GM21367 (cell line): ENCODE results near the gene C3orf22.
"Not testable (repeated sequence)": the region's sequence is repeated elsewhere in the genome, so short reads cannot be mapped to it uniquely, and the experiment has no call there.

ENCODE experiments used
- ATAC-seq: cut with Tn5 transposase; IDR thresholded peaks from one replicate; pipeline ENCODE4 v1.9.1; 2021; ENCODE audit not compliant: unreplicated experiment

Gene C3orf22

DNA sequence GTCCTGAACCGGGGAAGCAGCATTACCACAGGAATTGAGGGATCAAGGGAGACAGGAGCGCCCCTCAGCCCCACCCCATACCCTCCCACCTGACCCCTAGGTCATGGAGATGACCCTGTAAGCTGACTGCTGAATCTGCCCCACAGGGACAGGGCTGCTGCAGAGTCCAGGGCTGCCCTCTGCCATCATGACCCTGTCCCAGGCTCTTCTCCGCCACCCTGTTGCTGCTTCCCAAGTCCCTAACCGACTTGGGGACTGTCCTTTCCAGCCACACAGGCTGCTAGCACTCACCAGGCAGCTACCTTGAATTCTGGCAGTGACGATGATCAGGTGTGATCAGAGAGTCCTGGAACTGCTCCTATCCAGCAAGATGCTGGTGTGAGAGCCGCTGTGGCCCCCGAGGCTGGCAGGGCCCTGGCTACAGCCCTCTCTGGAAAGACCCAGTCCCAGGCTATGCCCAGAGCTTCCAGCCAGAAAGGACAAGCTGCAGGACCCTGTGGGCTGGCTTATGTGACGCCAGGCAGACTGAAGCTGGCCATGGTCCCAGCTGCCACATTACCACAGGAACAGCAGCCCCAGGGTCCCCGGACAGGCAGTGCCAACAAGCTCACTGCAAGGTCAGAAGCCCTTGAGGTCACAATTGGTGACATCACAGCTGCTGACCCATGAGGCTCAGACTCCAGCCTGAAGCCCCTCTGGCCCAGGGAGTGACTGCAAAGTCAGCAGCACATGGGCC is at the start of gene C3orf22:
Gene C3orf22, minus strand, starts transcription at position 597 of the 736 bp plus-strand sequence. CDS start 5,542 bp downstream, outside the sequence.
- ATAC-seq: no peak

- ATAC-seq: no peak
Observed at GRCh38 chr3:126607214-126607908, 48.6 kb upstream of the C3orf22 start.

DNA sequence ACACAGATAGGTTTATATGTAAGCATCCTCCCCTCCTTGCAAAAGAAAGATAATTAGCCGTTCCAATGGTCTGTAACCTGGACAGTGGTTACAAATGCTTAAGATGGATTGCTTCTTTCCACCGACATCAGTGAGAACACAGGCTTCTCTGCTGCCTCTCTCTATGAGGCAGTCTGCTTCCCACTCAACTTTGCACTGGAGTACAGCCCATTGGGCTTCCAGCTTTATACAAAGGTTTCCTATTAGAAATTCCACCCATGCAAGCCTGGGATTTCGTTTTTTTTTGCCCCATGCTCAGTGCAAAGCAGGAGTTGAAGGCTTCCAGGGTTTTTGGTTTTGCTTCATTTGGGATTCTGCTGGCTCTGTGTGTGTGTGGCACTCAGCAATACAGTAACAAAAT is 47.3 kb upstream of the C3orf22 start:
- ATAC-seq: no peak

- no peak for ATAC-seq
Observed at GRCh38 chr3:126604691-126605090, 46.0 kb upstream of the C3orf22 start.

DNA sequence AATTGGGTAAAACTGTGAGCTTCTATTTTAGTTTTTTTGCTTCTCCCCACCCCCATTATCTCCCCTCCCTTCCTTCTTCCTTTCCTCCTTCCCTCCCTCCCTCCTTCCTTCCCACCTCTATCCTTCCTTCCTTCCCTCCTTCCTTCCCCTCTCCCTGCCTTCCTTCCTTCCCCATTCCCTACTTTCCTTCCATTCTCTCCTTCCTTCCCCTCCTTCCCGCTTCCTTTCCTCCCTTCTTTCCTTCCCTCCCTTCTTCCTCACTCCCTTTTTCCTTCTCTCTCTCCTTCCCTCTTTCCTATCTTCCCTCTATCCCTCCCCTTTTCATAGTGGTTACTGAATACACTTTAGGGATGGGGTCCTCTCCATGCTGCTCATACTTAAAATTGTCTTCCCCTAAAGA is 40.4 kb upstream of the C3orf22 start:
- no peak for ATAC-seq

GRCh38 chr3:126595479-126595878 is 36.7 kb upstream of the C3orf22 start:
- not testable (repeated sequence) for ATAC-seq

- not testable (repeated sequence) for ATAC-seq
Observed at GRCh38 chr3:126591515-126591914, 32.8 kb upstream of the C3orf22 start.

DNA sequence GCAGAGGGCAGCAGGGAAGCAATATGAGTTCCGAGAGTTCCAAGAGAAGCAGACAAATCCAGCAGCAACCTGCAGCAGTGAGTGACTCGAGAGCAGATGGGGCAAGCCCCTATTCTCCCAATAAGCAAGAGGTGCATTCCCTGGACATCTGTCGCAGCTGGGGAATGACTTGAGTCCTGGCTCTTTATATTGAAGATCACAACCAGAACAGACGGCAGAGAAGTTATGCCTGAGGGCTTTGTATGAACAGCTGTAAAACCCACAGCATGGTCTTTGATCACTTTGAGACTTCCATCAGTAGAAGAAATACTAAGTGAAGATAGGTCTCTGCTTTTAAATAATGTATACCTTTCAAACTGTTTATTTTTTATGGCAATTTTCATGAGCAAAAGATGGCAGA is 23.6 kb upstream of the C3orf22 start:
- no peak for ATAC-seq

DNA sequence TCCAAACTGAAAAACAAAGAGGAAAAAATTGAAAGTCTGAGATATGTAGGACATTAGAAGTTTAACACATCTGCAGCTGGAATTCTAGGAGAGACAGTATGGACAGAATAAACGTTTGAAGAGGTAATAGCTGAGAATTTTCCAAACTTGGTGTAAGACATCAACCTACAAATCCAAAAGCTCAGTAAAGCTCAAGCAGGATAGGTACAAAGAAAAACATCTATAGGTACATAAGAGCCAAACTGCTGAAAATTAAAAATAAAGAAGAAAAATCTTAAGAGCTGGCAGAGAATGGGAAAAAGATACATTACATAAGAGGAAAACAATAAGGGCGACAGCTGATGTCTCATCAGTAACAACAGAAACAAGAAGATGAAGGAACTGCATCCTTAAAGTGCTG is 22.8 kb upstream of the C3orf22 start:
- ATAC-seq: no peak

GRCh38 chr3:126580746-126581145 is 22.0 kb upstream of the C3orf22 start:
- ATAC-seq: no peak

DNA sequence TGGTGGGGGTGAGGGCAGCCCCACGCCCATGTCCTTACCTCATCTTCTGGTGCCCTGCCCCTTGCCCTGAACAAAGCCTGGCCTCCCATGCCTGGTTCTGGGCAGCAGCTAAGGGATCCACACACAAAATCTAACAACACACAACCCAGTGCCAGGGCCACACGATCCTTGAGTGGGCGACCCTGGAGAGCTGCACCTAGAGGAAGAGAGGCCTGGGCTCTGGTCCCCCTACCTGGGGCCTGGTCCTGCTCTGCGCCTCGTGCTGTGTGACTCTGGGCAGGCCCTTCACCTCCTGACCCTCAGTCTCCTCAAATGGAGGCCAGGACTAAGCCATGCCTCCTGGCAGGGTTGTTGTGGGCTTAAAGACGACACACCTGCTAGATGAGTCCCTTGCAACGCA is 20.0 kb upstream of the C3orf22 start:
- no peak for ATAC-seq

DNA sequence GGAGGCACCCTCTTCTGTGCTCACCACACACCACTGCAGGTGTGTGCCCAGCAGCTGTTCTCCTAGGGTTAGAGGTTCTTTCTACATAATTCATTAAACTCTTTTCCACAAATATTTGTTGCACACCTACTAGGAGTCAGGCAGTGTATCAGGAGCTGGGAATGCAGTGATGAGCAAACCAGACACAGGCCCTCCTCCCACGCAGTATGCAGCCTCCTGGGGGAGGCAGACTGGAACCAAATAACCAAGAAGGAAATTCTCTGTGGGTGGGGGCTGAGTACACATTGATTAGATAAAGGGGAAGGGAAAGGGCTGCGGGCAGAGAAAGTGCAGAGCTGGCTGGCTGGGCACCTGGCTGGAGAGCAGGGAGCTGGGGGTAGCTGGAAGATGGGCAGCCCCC is 18.5 kb upstream of the C3orf22 start:
- no peak for ATAC-seq

GRCh38 chr3:126573492-126574117 is 14.9 kb upstream of the C3orf22 start:
- ATAC-seq: no peak

DNA sequence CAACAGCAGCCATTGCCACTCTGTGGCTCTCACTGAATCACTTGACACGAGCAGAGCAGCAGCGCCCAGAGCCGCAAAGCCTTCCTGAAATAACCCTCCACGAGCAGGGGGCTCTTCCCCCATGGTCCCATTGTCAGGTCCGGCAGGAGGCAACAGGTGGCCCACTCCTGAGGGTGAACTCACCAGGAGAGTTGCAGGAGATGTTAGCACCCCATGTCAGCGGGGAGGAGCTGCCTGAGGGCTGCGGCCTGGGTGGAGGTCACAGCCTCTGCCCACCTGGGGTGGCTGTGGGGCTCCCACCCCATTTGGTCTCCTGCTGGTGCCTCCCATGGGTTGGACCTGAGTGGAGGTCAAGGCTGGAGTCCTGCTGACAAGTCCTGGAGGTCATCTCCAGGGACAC is 12.3 kb upstream of the C3orf22 start:
- ATAC-seq: no peak

DNA sequence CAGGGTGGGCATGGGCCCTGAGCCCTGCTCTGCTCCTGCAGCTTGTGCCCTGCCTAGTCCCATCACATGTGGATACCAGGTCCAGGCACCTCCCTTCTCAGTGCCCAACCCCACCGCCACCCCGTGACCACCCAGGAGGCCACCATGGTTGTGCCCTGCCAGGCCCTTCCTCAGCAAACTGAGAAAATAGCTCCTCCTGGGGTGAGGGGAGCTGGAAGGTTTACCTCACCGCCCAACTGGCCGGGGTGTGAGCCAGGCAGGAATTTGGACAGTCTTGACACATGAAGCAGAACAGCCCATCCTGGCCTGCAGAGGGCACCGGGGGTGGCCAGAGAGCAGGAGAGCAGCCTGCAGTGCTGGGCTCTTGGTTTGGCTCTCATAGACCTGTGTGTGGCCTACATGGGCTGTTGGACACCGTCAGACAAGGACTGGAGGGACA is 11.4 kb upstream of the C3orf22 start:
- no peak for ATAC-seq

DNA sequence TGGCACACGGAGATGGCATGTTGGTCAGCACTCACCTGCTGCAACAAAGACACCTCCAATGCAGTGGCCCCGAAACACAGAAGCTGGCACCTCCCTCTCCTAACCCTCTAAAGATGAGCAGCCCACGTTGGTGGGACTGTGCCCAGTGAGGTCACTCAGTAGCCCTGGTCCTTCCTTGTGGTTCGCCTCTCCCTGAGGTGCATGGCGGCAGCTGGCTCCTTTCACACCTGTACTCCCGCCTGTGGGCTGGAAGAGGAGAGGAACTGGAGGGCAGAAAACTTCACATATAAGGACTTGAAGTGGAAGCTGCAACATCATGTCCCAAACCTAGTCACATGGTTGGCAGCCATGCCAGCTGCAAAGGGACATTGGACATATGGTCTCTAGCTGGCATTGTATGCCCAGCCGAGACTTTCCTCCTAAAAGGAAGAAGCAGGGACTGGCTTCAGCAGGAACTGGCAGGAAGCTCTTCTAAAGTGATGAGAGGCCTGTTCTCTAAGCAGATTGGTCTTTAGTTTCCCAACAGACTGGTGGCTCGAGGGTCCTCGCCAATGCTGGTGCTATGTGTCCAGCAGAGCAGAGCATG is 10.8 kb upstream of the C3orf22 start:
- ATAC-seq: no peak

DNA sequence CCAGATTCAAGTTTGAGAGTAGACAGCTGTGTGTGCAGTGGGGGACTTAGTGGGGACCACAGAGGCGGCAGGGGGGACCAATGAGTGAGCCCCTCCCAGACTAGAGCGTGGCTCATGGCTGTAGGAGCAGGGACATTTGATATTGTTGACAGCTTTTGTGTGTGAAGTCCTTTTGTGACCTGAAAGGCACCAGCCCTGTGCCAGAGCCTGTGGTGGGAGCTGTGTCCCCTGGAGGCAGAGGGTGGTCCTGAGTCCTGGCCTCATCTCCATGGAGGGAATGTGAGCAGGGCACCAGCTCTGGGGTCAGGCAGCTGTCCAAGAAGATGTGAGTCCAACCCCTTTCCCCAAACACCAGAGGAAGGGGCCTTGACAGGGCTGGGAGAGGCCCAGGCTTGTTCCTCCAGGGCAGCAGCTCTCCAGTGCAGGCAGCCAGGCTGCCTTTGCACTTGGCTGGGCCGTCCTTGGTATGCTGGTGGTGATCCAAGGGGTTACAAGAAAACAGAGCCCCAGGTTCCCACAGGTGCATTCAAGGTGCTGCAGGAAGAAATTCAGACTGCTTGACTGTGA is 10.1 kb upstream of the C3orf22 start:
- no peak for ATAC-seq

- ATAC-seq: no peak
Observed at GRCh38 chr3:126567696-126568438, 9.1 kb upstream of the C3orf22 start.

- no peak for ATAC-seq
Observed at GRCh38 chr3:126562737-126563276, 4.1 kb upstream of the C3orf22 start.

DNA sequence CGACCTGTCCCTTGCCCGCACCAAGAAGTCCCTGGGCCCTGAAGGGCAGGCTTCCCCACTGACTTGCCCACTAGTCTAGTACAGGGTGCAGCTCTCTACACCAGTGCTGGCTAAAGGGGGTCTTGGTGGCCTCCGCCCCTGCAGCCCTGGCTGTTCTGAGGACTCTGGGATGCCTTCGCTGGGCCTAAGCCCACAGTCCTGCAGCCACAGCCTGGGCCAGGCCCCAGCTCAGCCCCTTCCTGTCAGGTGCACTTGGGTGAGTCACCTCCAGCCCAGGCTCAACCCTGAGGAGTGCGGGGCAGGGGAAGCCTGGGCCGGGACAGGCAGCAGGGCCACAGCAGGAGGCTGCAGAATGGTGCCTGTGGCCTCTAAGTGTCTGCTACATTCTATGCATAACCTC is 971 bp downstream of the C3orf22 start:
- ATAC-seq: no peak

DNA sequence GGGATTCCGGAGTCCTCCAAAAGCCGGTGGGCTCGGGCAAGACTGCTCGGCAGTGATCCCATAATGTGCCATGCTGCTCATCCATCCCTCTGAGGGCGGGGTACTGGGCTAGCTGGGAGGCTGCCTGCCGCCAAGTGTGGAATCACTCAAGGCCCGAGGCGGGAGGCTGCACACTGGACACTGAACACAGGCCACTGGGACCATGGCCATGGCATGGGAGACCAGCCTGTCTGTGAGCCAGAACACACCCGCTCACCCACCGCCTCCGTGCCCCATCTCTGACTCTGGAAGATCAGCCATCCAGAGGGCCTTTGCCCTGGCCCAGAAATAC is 1.4 kb downstream of the C3orf22 start:
- ATAC-seq: no peak
